HCT116 (cell line): ENCODE measurements around the gene SOD3. TPM values are rescaled to one million over a fixed set of nuclear protein-coding genes. Genes with fewer than 3 reads are reported as not detected.

ENCODE experiments used
- ATAC-seq: fragments of 200-7000 bp; cut with Tn5 transposase; 2 replicates; pipeline ENCODE4 v1.9.1; 2020; ENCODE audit warnings: mild to moderate bottlenecking, moderate library complexity
- BruUV-seq: library from RNA; stranded (reverse); fragments of 400-500 nt; replicated peaks from 2 replicates; lab custom pipeline; 2021; lab: Mats Ljungman, UMichigan
- CTCF ChIA-PET: fragments of 300-600 bp; sonication (Branson Sonifier 250); formaldehyde crosslinking; loops from one replicate; lab custom pipeline; 2021; ENCODE audit warnings: antibody characterized with exemption; lab: Charles Lee
- POLR2A ChIA-PET: fragments of 300-600, 350-600 bp; sonication (Branson Sonifier 250); formaldehyde crosslinking; loops from one replicate; lab custom pipeline; 2021; ENCODE audit warnings: antibody characterized with exemption; lab: Charles Lee
- RAD21 ChIA-PET, 2 experiments: fragments of 300-600 bp; sonication (Branson Sonifier 250); formaldehyde crosslinking; loops; one replicate each; lab custom pipeline; 2023; ENCODE audit warnings: low total read pairs in 2 of 2; ENCODE audit not compliant: uncharacterized antibody in 2 of 2, unreplicated experiment in 2 of 2, low non-redundant PET in 1 of 2; lab: Charles Lee
- DNase-seq: peaks from one replicate; pipeline ENCODE4 v3.0.0-alpha.2; 2010; ENCODE audit warnings: low read depth, low spot score
- H2AFZ ChIP-seq: fragments of 200-600 bp; shearing (Covaris generic), sonication (generic); 2 replicates; pipeline ENCODE4 v1.6.1; 2017; ENCODE audit warnings: low read depth, mixed run types, mixed read lengths, antibody characterized with exemption, low read length; ENCODE audit not compliant: poor library complexity, severe bottlenecking
- H3K27ac ChIP-seq: 2 replicates; pipeline ENCODE4 v1.5.1; 2012; ENCODE audit warnings: low read depth, low read length
- H3K27me3 ChIP-seq: fragments of 200-600 bp; sonication (generic); 2 replicates; pipeline ENCODE4 v1.6.1; 2016; ENCODE audit warnings: mixed run types, low read length, mixed read lengths; ENCODE audit not compliant: insufficient read depth
- H3K36me3 ChIP-seq, 2 experiments: fragments of 200-500 bp in 1 of 2; fragments of 200-600 bp in 1 of 2; sonication (Bioruptor generic) in 1 of 2; sonication (generic) in 1 of 2; 2 replicates each; pipeline versions ENCODE4 v1.5.1 to v1.6.1; 2014 to 2016; ENCODE audit warnings: low read length in 2 of 2, inconsistent platforms in 1 of 2, mixed read lengths in 1 of 2, mixed run types in 1 of 2; ENCODE audit not compliant: insufficient read depth in 2 of 2, control insufficient read depth in 1 of 2
- H3K4me1 ChIP-seq, 2 experiments: fragments of 200-600 bp in 1 of 2; sonication (generic) in 1 of 2; 2 replicates each; pipeline versions ENCODE4 v1.5.1 to v1.6.1; 2012 to 2017; ENCODE audit warnings: low read length in 2 of 2, inconsistent platforms in 1 of 2, mild to moderate bottlenecking in 1 of 2, mixed read lengths in 1 of 2, mixed run types in 1 of 2, moderate library complexity in 1 of 2; ENCODE audit not compliant: insufficient read depth in 2 of 2, control insufficient read depth in 1 of 2
- H3K4me2 ChIP-seq: fragments of 200-600 bp; sonication (generic); 2 replicates; pipeline ENCODE4 v1.6.1; 2017; ENCODE audit warnings: mixed run types, low read length, mixed read lengths
- H3K4me3 ChIP-seq, 2 experiments: fragments of 200-600 bp in 1 of 2; sonication (generic) in 1 of 2; replicated peaks in 1 of 2; 2 replicates each; pipeline ENCODE4 v1.5.1; 2011 to 2016; ENCODE audit warnings: low read length in 2 of 2, control low read depth in 1 of 2, low read depth in 1 of 2, mild to moderate bottlenecking in 1 of 2, mixed read lengths in 1 of 2, mixed run types in 1 of 2
- H3K79me2 ChIP-seq: fragments of 200-600 bp; sonication (generic); 2 replicates; pipeline ENCODE4 v1.6.1; 2017; ENCODE audit warnings: mild to moderate bottlenecking, mixed run types, low read length, moderate library complexity, mixed read lengths; ENCODE audit not compliant: insufficient read depth
- H3K9ac ChIP-seq: fragments of 200-600 bp; sonication (generic); 2 replicates; pipeline ENCODE4 v1.6.1; 2016; ENCODE audit warnings: low read length, mixed read lengths
- H3K9me2 ChIP-seq: fragments of 200-600 bp; sonication (generic), shearing (Covaris generic); 2 replicates; pipeline ENCODE4 v1.6.1; 2017; ENCODE audit warnings: mixed run types, mild to moderate bottlenecking, moderate library complexity; ENCODE audit not compliant: insufficient read depth
- H3K9me3 ChIP-seq, 2 experiments: fragments of 200-500 bp in 1 of 2; fragments of 200-600 bp in 1 of 2; sonication (Bioruptor generic) in 1 of 2; sonication (generic) in 1 of 2; 2 replicates each; pipeline ENCODE4 v1.6.1; 2014 to 2017; ENCODE audit warnings: low read length in 2 of 2, mixed read lengths in 2 of 2, inconsistent platforms in 1 of 2, low read depth in 1 of 2, mild to moderate bottlenecking in 1 of 2, mixed run types in 1 of 2, moderate library complexity in 1 of 2; ENCODE audit not compliant: control insufficient read depth in 1 of 2, insufficient read depth in 1 of 2
- H4K20me1 ChIP-seq: fragments of 200-600 bp; sonication (generic), shearing (Covaris generic); 2 replicates; pipeline ENCODE4 v1.6.1; 2017; ENCODE audit warnings: mixed run types, mild to moderate bottlenecking, moderate library complexity; ENCODE audit not compliant: insufficient read depth
- CTCF ChIP-seq, 3 experiments: fragments of 200-600 bp in 1 of 3; sonication (generic) in 1 of 3; IDR thresholded peaks in 2 of 3; conservative IDR thresholded peaks in 1 of 3; 2 replicates each; pipeline ENCODE4 v1.5.1; 2012 to 2017; ENCODE audit warnings: low read depth in 2 of 3, low read length in 2 of 3, antibody characterized with exemption in 1 of 3, borderline replicate concordance in 1 of 3, control low read depth in 1 of 3, mild to moderate bottlenecking in 1 of 3, mixed read lengths in 1 of 3, mixed run types in 1 of 3, moderate library complexity in 1 of 3; ENCODE audit not compliant: insufficient read depth in 1 of 3
- EZH2 ChIP-seq: fragments of 200-600 bp; sonication (generic); IDR thresholded peaks from 2 replicates; pipeline ENCODE4 v1.6.1; 2017; ENCODE audit warnings: antibody characterized with exemption, mixed run types
- SIN3A ChIP-seq: IDR thresholded peaks from 2 replicates; pipeline ENCODE4 v1.6.1; 2012; ENCODE audit warnings: low read depth
- ZFX ChIP-seq: fragments of 450-650 bp; IDR thresholded peaks from 2 replicates; pipeline ENCODE4 v1.6.1; 2017
- ZNF274 ChIP-seq: fragments of 200-500 bp; sonication (Bioruptor generic); IDR thresholded peaks from 2 replicates; pipeline ENCODE4 v1.6.1; 2014; ENCODE audit warnings: mild to moderate bottlenecking, low read depth, low read length, inconsistent platforms
- intact Hi-C: fragments of 100-400 bp; cut with micrococcal nuclease; formaldehyde crosslinking; loops from 2 replicates; pipeline ENCODE4 v1.10.0; 2022
- total RNA-seq: library from RNA; stranded (reverse); gene quantifications from one replicate; pipeline ENCODE4 v1.2.1, GENCODE V29; 2021; ENCODE audit not compliant: unreplicated experiment

The SOD3 gene
- total RNA-seq, 1 experiment from 2014 or later: 0.25 TPM

DNA sequence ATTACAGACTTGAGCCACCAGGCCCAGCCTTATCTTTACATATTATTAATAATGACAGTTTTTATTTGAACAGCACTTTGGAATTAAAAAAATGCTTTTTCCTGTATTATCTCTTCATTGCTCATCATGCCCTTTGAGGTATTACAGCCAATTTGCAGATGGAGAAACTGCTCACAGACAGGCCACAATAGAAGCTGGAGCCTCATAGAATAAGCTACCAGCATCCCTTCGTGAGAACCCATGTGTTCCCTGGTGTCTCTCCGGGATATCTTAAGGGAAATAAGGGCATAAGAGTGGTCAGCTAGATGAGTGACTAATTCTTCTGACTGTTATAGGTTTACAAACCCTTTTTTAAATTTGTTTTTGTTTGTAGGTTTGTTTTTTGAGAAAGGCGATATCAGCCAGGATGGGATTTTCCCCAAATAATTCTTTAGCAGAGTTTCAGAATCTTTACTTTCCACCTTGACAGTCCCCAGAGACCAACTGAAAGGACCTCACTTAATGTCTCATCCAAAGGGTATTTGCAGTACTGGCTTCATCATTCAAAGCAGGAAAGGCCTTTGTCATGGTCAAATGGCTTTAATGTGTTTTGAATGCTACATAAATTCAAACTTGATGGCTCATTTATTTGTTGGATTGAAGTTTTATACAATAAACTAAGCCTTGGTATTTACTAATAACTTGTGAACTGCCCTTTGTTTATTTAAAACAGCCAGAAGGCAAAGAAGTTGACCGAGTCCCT is 48.0 kb upstream of the SOD3 start (continued):
- TF ChIP-seq CTCF (IDR thresholded peaks at IDR 0.05 in 2 of 3, conservative IDR thresholded peaks at IDR 0.05 in 1 of 3; ENCODE audit: borderline replicate concordance in 1 of 3, insufficient read depth in 1 of 3, low read depth in 2 of 3, low read length in 2 of 3) (no peak), ZFX (no peak), EZH2 (no peak)

DNA sequence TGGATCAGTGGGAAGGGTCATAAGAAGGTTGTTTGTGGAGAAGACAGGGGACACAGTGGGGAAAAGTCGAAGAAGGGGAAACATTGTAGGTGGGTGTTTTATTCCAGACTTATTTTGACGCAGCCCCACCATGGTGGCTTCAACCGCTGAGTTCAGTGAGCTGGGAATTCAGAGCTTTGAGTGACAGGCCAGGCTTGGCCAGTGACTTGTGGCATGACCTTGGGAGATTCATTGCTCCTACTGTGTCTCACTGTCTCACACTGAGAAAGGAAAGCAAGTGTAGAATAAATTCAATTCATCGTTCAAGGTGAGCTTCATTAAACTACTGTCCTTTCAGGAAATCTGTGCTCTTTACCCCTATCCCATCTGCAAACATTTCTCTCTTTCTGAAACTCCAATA is 47.4 kb upstream of the SOD3 start:
- no peak overlapping the region for H3K9ac ChIP-seq
- POLR2A ChIA-PET: no interaction called here
- CTCF ChIA-PET: no interaction called here
- no peaks in the 10 kb centered on the region for H3K36me3 ChIP-seq
- no peaks in the 10 kb centered on the region for H3K4me1 ChIP-seq
- H3K9me2 ChIP-seq: no peaks in the 10 kb centered on the region
- H3K4me3 ChIP-seq: no peak overlapping the region
- no peak overlapping the region for H3K27ac ChIP-seq
- no peaks in the 10 kb centered on the region for H3K9me3 ChIP-seq
- no peaks in the 10 kb centered on the region for H3K79me2 ChIP-seq
- ATAC-seq (no peak), DNase-seq (no peak)
- H3K4me2 ChIP-seq: no peak overlapping the region
- no TSS peak for BruUV-seq
- RAD21 ChIA-PET: no interaction called here
- intact Hi-C loops: no loop called here
- no peaks in the 10 kb centered on the region for H3K27me3 ChIP-seq
- H2AFZ ChIP-seq: no peak overlapping the region
- no peak for TF ChIP-seq SIN3A
- TF ChIP-seq ZFX: no peak
- TF ChIP-seq ZNF274: no peak
- no peaks in the 10 kb centered on the region for H4K20me1 ChIP-seq
